ENCODE data around the gene FGD5.

The FGD5 gene

GRCh38 chr3:14834121-14834520, 15.4 kb downstream of the FGD5 start:
- H3K4me1 ChIP-seq (ENCODE audit: control extremely low read depth in 1 of 4, control insufficient read depth in 4 of 4, insufficient read depth in 4 of 4, low read length in 3 of 4) = peaks cover 0 to 22% (median 6%) of the 10 kb centered on the region in 4 experiments
- no peak for DNase-seq
- peaks cover 0 to 13% (median 2%) of the 10 kb centered on the region in 4 experiments for H3K36me3 ChIP-seq (ENCODE audit: control insufficient read depth in 4 of 4, insufficient read depth in 4 of 4, low read length in 3 of 4)
- H3K27me3 ChIP-seq (replicated peaks in 2 of 5; ENCODE audit: control insufficient read depth in 4 of 5, insufficient read depth in 5 of 5, low read length in 4 of 5) = no peaks in the 10 kb centered on the region
- ChIA-PET POLR2A (interaction anchor here (0.7 kb wide), 1 partner anchor 9 kb away, joined by 3 read pairs; no protein-coding TSS in a partner anchor), CTCF (interaction anchor here (1.2 to 1.6 kb wide), 3 partner anchors 11 to 43 kb away, joined by 3 to 4 read pairs (median 4); no protein-coding TSS in a partner anchor)
- H3K9me3 ChIP-seq (ENCODE audit: control extremely low read depth in 1 of 5, control insufficient read depth in 4 of 5, insufficient read depth in 2 of 5, low read depth in 1 of 5, low read length in 4 of 5) = no peaks in the 10 kb centered on the region
- H3K27ac ChIP-seq (ENCODE audit: insufficient read depth in 1 of 2, low read depth in 1 of 2, low read length in 2 of 2, poor library complexity in 1 of 2, severe bottlenecking in 2 of 2) = no peak overlapping the region
- H3K4me3 ChIP-seq (ENCODE audit: control insufficient read depth in 1 of 7, extremely low read depth in 1 of 7, insufficient read depth in 4 of 7, low read depth in 2 of 7, low read length in 6 of 7) = no peak overlapping the region
- WGBS (ENCODE audit: insufficient coverage) = 93% methylated on average over 3 of the region's 3 CpGs

GRCh38 chr3:14834807-14835466, 16.2 kb downstream of the FGD5 start:
- no peak overlapping the region for H3K4me3 ChIP-seq (ENCODE audit: control insufficient read depth in 1 of 7, extremely low read depth in 1 of 7, insufficient read depth in 4 of 7, low read depth in 2 of 7, low read length in 6 of 7)
- peaks cover 0 to 13% (median 2%) of the 10 kb centered on the region in 4 experiments for H3K36me3 ChIP-seq (ENCODE audit: control insufficient read depth in 4 of 4, insufficient read depth in 4 of 4, low read length in 3 of 4)
- H3K4me1 ChIP-seq (ENCODE audit: control extremely low read depth in 1 of 4, control insufficient read depth in 4 of 4, insufficient read depth in 4 of 4, low read length in 3 of 4) = peaks cover 0 to 18% (median 6%) of the 10 kb centered on the region in 4 experiments
- no peaks in the 10 kb centered on the region for H3K27me3 ChIP-seq (replicated peaks in 2 of 5; ENCODE audit: control insufficient read depth in 4 of 5, insufficient read depth in 5 of 5, low read length in 4 of 5)
- no peaks in the 10 kb centered on the region for H3K9me3 ChIP-seq (ENCODE audit: control extremely low read depth in 1 of 5, control insufficient read depth in 4 of 5, insufficient read depth in 2 of 5, low read depth in 1 of 5, low read length in 4 of 5)
- POLR2A ChIA-PET = interaction anchor here (0.6 kb wide), 1 partner anchor 844 kb away, joined by 4 read pairs; no protein-coding TSS in a partner anchor
- H3K27ac ChIP-seq (ENCODE audit: insufficient read depth in 1 of 2, low read depth in 1 of 2, low read length in 2 of 2, poor library complexity in 1 of 2, severe bottlenecking in 2 of 2) = no peak overlapping the region
- CTCF ChIA-PET = interaction anchor here (1.2 to 1.7 kb wide), 4 partner anchors 9 to 44 kb away, joined by 3 to 4 read pairs (median 4); no protein-coding TSS in a partner anchor
- DNase-seq = no peak
- WGBS (ENCODE audit: insufficient coverage) = 96% methylated on average over 14 of the region's 15 CpGs

- Histone ChIP-seq H3K4me3 (ENCODE audit: control insufficient read depth in 1 of 7, extremely low read depth in 1 of 7, insufficient read depth in 4 of 7, low read depth in 2 of 7, low read length in 6 of 7) (no peak overlapping the region), H3K27me3 (replicated peaks in 2 of 5; ENCODE audit: control insufficient read depth in 4 of 5, insufficient read depth in 5 of 5, low read length in 4 of 5) (no peaks in the 10 kb centered on the region), H3K27ac (ENCODE audit: insufficient read depth in 1 of 2, low read depth in 1 of 2, low read length in 2 of 2, poor library complexity in 1 of 2, severe bottlenecking in 2 of 2) (no peak overlapping the region), H3K9me3 (ENCODE audit: control extremely low read depth in 1 of 5, control insufficient read depth in 4 of 5, insufficient read depth in 2 of 5, low read depth in 1 of 5, low read length in 4 of 5) (no peaks in the 10 kb centered on the region), H3K36me3 (ENCODE audit: control insufficient read depth in 4 of 4, insufficient read depth in 4 of 4, low read length in 3 of 4) (peaks cover 0 to 7% (median 2%) of the 10 kb centered on the region in 4 experiments), H3K4me1 (ENCODE audit: control extremely low read depth in 1 of 4, control insufficient read depth in 4 of 4, insufficient read depth in 4 of 4, low read length in 3 of 4) (peaks cover 0 to 18% (median 6%) of the 10 kb centered on the region in 4 experiments)
- WGBS (ENCODE audit: insufficient coverage) = 98% methylated on average over 8 of the region's 9 CpGs
- CTCF ChIA-PET = interaction anchor here (1.4 to 1.7 kb wide), 2 partner anchors 8 to 10 kb away, joined by 4 read pairs; no protein-coding TSS in a partner anchor
- POLR2A ChIA-PET = no interaction called here
- DNase-seq = no peak
These were observed 17.3 kb downstream of the FGD5 start for GRCh38 chr3:14836049-14836468.

GRCh38 chr3:14837186-14837877, 18.6 kb downstream of the FGD5 start:
- H3K27ac ChIP-seq (ENCODE audit: insufficient read depth in 1 of 2, low read depth in 1 of 2, low read length in 2 of 2, poor library complexity in 1 of 2, severe bottlenecking in 2 of 2) = no peak overlapping the region
- no peak overlapping the region for H3K4me3 ChIP-seq (ENCODE audit: control insufficient read depth in 1 of 7, extremely low read depth in 1 of 7, insufficient read depth in 4 of 7, low read depth in 2 of 7, low read length in 6 of 7)
- ChIA-PET CTCF (interaction anchor here (1.0 to 1.5 kb wide), 5 partner anchors 9 to 84 kb away, joined by 3 to 6 read pairs (median 3); no protein-coding TSS in a partner anchor), POLR2A (no interaction called here)
- H3K27me3 ChIP-seq (replicated peaks in 2 of 5; ENCODE audit: control insufficient read depth in 4 of 5, insufficient read depth in 5 of 5, low read length in 4 of 5) = no peaks in the 10 kb centered on the region
- DNase-seq = no peak
- H3K4me1 ChIP-seq (ENCODE audit: control extremely low read depth in 1 of 4, control insufficient read depth in 4 of 4, insufficient read depth in 4 of 4, low read length in 3 of 4) = peaks cover 0 to 18% (median 6%) of the 10 kb centered on the region in 4 experiments
- no peaks in the 10 kb centered on the region for H3K9me3 ChIP-seq (ENCODE audit: control extremely low read depth in 1 of 5, control insufficient read depth in 4 of 5, insufficient read depth in 2 of 5, low read depth in 1 of 5, low read length in 4 of 5)
- 96% methylated on average over 11 of the region's 15 CpGs for WGBS (ENCODE audit: insufficient coverage)
- peaks cover 0 to 6% (median under 1%) of the 10 kb centered on the region in 4 experiments for H3K36me3 ChIP-seq (ENCODE audit: control insufficient read depth in 4 of 4, insufficient read depth in 4 of 4, low read length in 3 of 4)

GRCh38 chr3:14837878-14838258, 19.1 kb downstream of the FGD5 start:
- H3K27ac ChIP-seq (ENCODE audit: insufficient read depth in 1 of 2, low read depth in 1 of 2, low read length in 2 of 2, poor library complexity in 1 of 2, severe bottlenecking in 2 of 2) = no peak overlapping the region
- ChIA-PET POLR2A (no interaction called here), CTCF (interaction anchor here (0.6 to 1.5 kb wide), 6 partner anchors 9 to 95 kb away, joined by 3 to 6 read pairs (median 3); no protein-coding TSS in a partner anchor)
- no peak for DNase-seq
- WGBS (ENCODE audit: insufficient coverage) = 77% methylated on average over 5 of the region's 5 CpGs
- no peaks in the 10 kb centered on the region for H3K9me3 ChIP-seq (ENCODE audit: control extremely low read depth in 1 of 5, control insufficient read depth in 4 of 5, insufficient read depth in 2 of 5, low read depth in 1 of 5, low read length in 4 of 5)
- H3K4me3 ChIP-seq (ENCODE audit: control insufficient read depth in 1 of 7, extremely low read depth in 1 of 7, insufficient read depth in 4 of 7, low read depth in 2 of 7, low read length in 6 of 7) = no peak overlapping the region
- H3K36me3 ChIP-seq (ENCODE audit: control insufficient read depth in 4 of 4, insufficient read depth in 4 of 4, low read length in 3 of 4) = peaks cover 0 to 6% (median under 1%) of the 10 kb centered on the region in 4 experiments
- H3K4me1 ChIP-seq (ENCODE audit: control extremely low read depth in 1 of 4, control insufficient read depth in 4 of 4, insufficient read depth in 4 of 4, low read length in 3 of 4) = peaks cover 0 to 18% (median 6%) of the 10 kb centered on the region in 4 experiments
- H3K27me3 ChIP-seq (replicated peaks in 2 of 5; ENCODE audit: control insufficient read depth in 4 of 5, insufficient read depth in 5 of 5, low read length in 4 of 5) = no peaks in the 10 kb centered on the region

- no peak overlapping the region for H3K4me3 ChIP-seq (ENCODE audit: control insufficient read depth in 1 of 7, extremely low read depth in 1 of 7, insufficient read depth in 4 of 7, low read depth in 2 of 7, low read length in 6 of 7)
- peak; percentile 19 to 62 (median 48) for DNase-seq
- whole genome bisulfite sequencing (ENCODE audit: insufficient coverage) = 86% methylated on average over 5 of the region's 7 CpGs
- ChIA-PET POLR2A (no interaction called here), CTCF (no interaction called here)
- H3K9me3 ChIP-seq (ENCODE audit: control extremely low read depth in 1 of 5, control insufficient read depth in 4 of 5, insufficient read depth in 2 of 5, low read depth in 1 of 5, low read length in 4 of 5) = no peaks in the 10 kb centered on the region
- no peaks in the 10 kb centered on the region for H3K27me3 ChIP-seq (replicated peaks in 2 of 5; ENCODE audit: control insufficient read depth in 4 of 5, insufficient read depth in 5 of 5, low read length in 4 of 5)
- H3K27ac ChIP-seq (ENCODE audit: insufficient read depth in 1 of 2, low read depth in 1 of 2, low read length in 2 of 2, poor library complexity in 1 of 2, severe bottlenecking in 2 of 2) = no peak overlapping the region
- peaks cover 0 to 18% (median 6%) of the 10 kb centered on the region in 4 experiments for H3K4me1 ChIP-seq (ENCODE audit: control extremely low read depth in 1 of 4, control insufficient read depth in 4 of 4, insufficient read depth in 4 of 4, low read length in 3 of 4)
- peaks cover 0 to 7% (median 3%) of the 10 kb centered on the region in 4 experiments for H3K36me3 ChIP-seq (ENCODE audit: control insufficient read depth in 4 of 4, insufficient read depth in 4 of 4, low read length in 3 of 4)
These were observed 20.5 kb downstream of the FGD5 start for GRCh38 chr3:14839236-14839635.

Data from common myeloid progenitor, CD34-positive (primary cell).